Chondrocyte (in vitro differentiated cells): ENCODE measurements around the gene CCDC7. TPM values are rescaled to one million over a fixed set of nuclear protein-coding genes. Genes with fewer than 3 reads are reported as not detected.
A peak's percentile ranks its signal among the peaks of the same experiment; 100 is the strongest.

Source experiments
- DNase-seq: peaks from one replicate; pipeline ENCODE4 v3.0.0; 2021; ENCODE audit warnings: mixed read lengths, low spot score
- H3K27ac Mint-ChIP-seq: one replicate; pipeline ENCODE4 v1.8.0; 2021; ENCODE audit warnings: mild to moderate bottlenecking, moderate library complexity, mixed read lengths; ENCODE audit not compliant: unreplicated experiment
- H3K27me3 Mint-ChIP-seq: 2 replicates; pipeline ENCODE4 v1.8.0; 2021; ENCODE audit warnings: low read depth, mixed read lengths
- H3K36me3 Mint-ChIP-seq: 2 replicates; pipeline ENCODE4 v1.8.0; 2021; ENCODE audit warnings: low read depth, mixed read lengths
- H3K4me1 Mint-ChIP-seq: 2 replicates; pipeline ENCODE4 v1.8.0; 2021; ENCODE audit warnings: low read depth, mild to moderate bottlenecking, mixed read lengths
- H3K4me3 Mint-ChIP-seq: one replicate; pipeline ENCODE4 v1.8.0; 2021; ENCODE audit warnings: mild to moderate bottlenecking, moderate library complexity, mixed read lengths; ENCODE audit not compliant: unreplicated experiment
- H3K9me3 Mint-ChIP-seq: 2 replicates; pipeline ENCODE4 v1.8.0; 2021; ENCODE audit warnings: low read depth, mixed read lengths
- total RNA-seq: library from RNA; stranded (reverse); gene quantifications from 3 replicates; pipeline ENCODE4 v1.2.1, GENCODE V29; 2021
- TF ChIP-seq, protein P1 (sequence below): fragments of 200-600 bp; sonication (generic); IDR thresholded peaks from 2 replicates; pipeline ENCODE4 v1.5.0; 2021; ENCODE audit warnings: antibody characterized with exemption, mild to moderate bottlenecking, moderate library complexity

The CCDC7 gene
- total RNA-seq, 1 donor from 2014 or later, result 7.0 TPM

DNA sequence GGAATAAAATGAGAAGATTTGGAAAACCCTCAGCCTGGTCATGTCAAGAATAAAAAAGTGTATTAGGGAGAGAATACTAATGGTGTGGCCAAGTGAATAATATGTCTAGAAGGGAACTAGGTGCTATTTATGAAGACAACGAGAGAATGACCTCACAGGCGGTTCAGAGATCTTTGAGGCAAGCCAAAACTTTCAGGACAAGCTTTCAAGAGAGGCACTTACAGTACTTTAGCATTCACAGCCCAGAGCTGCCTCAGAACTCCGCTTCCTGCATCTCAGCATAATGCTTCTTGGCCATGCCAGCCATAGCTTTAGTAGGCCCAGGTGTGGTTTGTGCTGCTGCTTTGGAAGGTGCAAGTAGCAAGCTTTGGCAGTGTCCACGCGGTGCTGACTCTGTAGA is 37.2 kb upstream of the CCDC7 start:
- DNase-seq, result no peak
- Mint-ChIP-seq H3K36me3 (no peaks in the 10 kb centered on the region), H3K27ac (no peak overlapping the region), H3K4me1 (peaks cover 18% of the 10 kb centered on the region), H3K27me3 (no peaks in the 10 kb centered on the region), H3K4me3 (no peak overlapping the region), H3K9me3 (no peaks in the 10 kb centered on the region)
- TF ChIP-seq, protein P1, sequence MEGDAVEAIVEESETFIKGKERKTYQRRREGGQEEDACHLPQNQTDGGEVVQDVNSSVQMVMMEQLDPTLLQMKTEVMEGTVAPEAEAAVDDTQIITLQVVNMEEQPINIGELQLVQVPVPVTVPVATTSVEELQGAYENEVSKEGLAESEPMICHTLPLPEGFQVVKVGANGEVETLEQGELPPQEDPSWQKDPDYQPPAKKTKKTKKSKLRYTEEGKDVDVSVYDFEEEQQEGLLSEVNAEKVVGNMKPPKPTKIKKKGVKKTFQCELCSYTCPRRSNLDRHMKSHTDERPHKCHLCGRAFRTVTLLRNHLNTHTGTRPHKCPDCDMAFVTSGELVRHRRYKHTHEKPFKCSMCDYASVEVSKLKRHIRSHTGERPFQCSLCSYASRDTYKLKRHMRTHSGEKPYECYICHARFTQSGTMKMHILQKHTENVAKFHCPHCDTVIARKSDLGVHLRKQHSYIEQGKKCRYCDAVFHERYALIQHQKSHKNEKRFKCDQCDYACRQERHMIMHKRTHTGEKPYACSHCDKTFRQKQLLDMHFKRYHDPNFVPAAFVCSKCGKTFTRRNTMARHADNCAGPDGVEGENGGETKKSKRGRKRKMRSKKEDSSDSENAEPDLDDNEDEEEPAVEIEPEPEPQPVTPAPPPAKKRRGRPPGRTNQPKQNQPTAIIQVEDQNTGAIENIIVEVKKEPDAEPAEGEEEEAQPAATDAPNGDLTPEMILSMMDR, result no peak

DNA sequence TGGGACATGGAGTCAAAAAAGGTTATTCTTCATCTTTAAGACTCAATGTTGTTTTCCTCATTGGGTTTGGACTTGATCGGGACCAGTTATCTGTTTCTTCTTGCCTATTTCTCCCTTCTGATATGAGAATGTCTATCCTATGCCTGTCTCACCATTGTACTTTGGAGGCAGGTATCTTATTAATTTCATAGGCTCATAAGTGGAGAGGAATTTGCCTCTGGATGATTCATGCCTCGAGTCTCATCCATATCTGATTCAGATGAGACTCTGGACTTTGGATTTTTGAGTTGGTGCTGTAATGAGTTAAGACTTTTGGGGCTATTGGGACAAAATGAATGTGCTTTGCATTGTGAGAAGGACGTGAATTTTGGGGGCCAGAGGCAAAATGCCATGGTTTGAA is 36.2 kb upstream of the CCDC7 start:
- TF ChIP-seq, protein P1, result no peak
- Mint-ChIP-seq H3K4me3 (no peak overlapping the region), H3K4me1 (peaks cover 25% of the 10 kb centered on the region), H3K27me3 (no peaks in the 10 kb centered on the region), H3K36me3 (no peaks in the 10 kb centered on the region), H3K9me3 (peaks cover 3% of the 10 kb centered on the region), H3K27ac (no peak overlapping the region)
- no peak for DNase-seq

DNA sequence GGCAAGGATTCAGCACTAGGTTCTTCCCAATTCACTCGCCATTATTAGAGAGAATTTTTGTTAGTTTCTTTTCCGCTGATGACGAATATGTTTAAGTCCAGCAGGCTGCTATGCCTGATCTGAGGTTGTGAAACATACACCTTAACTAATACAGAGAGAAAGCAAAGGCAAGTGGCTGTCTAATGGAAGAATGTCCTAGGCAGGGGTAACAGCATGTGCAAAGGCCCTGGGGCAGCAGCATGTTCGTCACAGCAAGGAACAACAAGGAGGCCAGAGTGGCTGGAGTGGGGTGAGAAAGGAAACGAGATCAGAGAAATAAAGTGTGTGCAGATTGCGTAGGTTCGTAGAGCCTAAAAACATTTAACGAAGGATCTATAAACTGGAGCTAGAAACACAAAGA is 35.4 kb upstream of the CCDC7 start:
- Mint-ChIP-seq H3K4me3 (no peak overlapping the region), H3K4me1 (peaks cover 25% of the 10 kb centered on the region), H3K9me3 (peaks cover 3% of the 10 kb centered on the region), H3K36me3 (no peaks in the 10 kb centered on the region), H3K27ac (no peak overlapping the region), H3K27me3 (no peaks in the 10 kb centered on the region)
- DNase-seq, result no peak
- TF ChIP-seq, protein P1, result no peak

DNA sequence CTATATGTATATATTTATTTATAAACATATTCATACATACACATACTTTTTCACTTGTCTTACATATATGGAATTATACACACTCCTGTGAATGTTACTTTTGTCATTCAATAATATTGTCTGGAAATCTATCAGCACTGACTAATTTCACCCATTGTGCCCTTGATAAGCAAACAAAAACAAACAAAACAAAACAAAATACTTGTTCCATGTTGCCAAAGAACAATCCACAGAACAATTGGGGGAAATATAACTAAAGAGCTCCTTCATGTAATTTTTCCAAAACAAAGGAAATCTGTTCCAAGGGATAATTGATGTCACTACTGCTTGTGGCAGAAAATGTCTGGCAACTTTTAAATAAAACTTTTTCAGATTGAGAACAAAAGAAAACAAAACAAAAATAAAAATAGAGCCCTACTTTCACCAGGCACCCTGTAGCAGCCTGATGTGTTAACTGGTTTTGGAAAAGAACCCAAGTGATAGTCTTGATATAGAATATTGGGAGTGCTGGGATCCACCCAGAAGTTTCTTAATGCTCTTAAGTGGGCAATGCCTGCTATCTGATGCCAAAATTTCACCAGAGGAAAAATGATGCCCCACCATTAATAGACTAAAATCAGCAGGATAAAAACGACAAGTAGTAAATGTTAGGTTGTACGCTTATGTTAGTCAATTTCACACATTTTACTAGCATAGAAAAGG is 34.0 kb upstream of the CCDC7 start:
- H3K36me3 Mint-ChIP-seq, result no peaks in the 10 kb centered on the region
- peaks cover 25% of the 10 kb centered on the region for H3K4me1 Mint-ChIP-seq
- TF ChIP-seq, protein P1, result no peak
- peak overlapping the region; percentile 25 for H3K27ac Mint-ChIP-seq
- H3K4me3 Mint-ChIP-seq, result no peak overlapping the region
- no peaks in the 10 kb centered on the region for H3K27me3 Mint-ChIP-seq
- peaks cover 3% of the 10 kb centered on the region for H3K9me3 Mint-ChIP-seq
- no peak for DNase-seq

DNA sequence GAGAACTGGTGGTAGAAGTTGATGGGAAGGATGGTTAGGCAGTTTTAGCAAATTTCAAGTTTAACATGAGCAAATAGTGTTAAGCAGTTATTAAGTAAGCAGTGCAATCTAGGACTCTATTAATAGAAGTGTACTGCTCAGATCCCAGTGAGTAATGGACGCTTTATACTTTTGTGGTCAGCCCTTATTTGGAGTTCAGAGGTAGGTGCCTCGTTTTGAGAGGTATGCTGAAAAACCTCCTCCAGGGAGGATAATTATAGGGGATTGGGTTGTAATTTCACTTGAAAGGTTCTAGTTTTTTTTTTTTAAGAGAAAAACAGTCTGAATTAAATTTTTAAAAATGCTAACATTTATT is 33.5 kb upstream of the CCDC7 start:
- DNase-seq, result no peak
- Mint-ChIP-seq H3K36me3 (no peaks in the 10 kb centered on the region), H3K4me3 (no peak overlapping the region), H3K9me3 (peaks cover 3% of the 10 kb centered on the region), H3K27ac (peak overlapping the region; percentile 25), H3K27me3 (no peaks in the 10 kb centered on the region), H3K4me1 (peaks cover 28% of the 10 kb centered on the region)
- TF ChIP-seq, protein P1, result no peak
